A549 (cell line): ENCODE data around the gene ACSL3. TPM values are rescaled to one million over a fixed set of nuclear protein-coding genes. Genes with fewer than 3 reads are reported as not detected.

Experiments
- ATAC-seq, 2 experiments: fragments of 200-7000 bp in 1 of 2; fragments of >200 bp in 1 of 2; cut with Nextera tagmentation in 1 of 2; cut with Tn5 transposase in 1 of 2; 3 replicates each; pipeline versions ENCODE4 v1.8.0 to v1.9.1; 2018 to 2020; ENCODE audit warnings: mild to moderate bottlenecking in 1 of 2, moderate library complexity in 1 of 2
- CTCF ChIA-PET: fragments of 300-600 bp; sonication (Branson Sonifier 250); formaldehyde crosslinking; extraction: SDS; loops from one replicate; lab custom pipeline; 2021; ENCODE audit warnings: antibody characterized with exemption, inconsistent platforms; lab: Yijun Ruan, JAX
- POLR2A ChIA-PET: fragments of 350-600 bp; formaldehyde crosslinking; extraction: SDS; loops from one replicate; lab custom pipeline; 2021; ENCODE audit warnings: antibody characterized with exemption, inconsistent platforms; lab: Yijun Ruan, JAX
- DNase-seq, 2 experiments: peaks; one replicate each; pipeline versions ENCODE4 v3.0.0 to v3.0.0-alpha.2; 2011 to 2016; ENCODE audit warnings: low read depth in 1 of 2, low spot score in 1 of 2
- FAIRE-seq: peaks from 2 replicates; lab custom pipeline; 2011; peaks lifted over from hg19 to GRCh38; lab: Jason Lieb, UNC
- H3K27ac ChIP-seq, 2 experiments: fragments of >200 bp; sonication (Bioruptor Twin); formaldehyde crosslinking; 3 replicates each; pipeline ENCODE4 v1.5.1; 2016 to 2017
- H3K4me1 ChIP-seq: fragments of >200 bp; sonication (Bioruptor Twin); formaldehyde crosslinking; 3 replicates; pipeline ENCODE4 v1.6.1; 2016
- H3K4me2 ChIP-seq: fragments of >200 bp; sonication (Bioruptor Twin); formaldehyde crosslinking; 3 replicates; pipeline ENCODE4 v1.6.1; 2016
- H3K4me3 ChIP-seq: fragments of >200 bp; sonication (Bioruptor Twin); formaldehyde crosslinking; 3 replicates; pipeline ENCODE4 v1.5.1; 2016
- H3K9me3 ChIP-seq: fragments of >200 bp; sonication (Bioruptor Twin); formaldehyde crosslinking; 3 replicates; pipeline ENCODE4 v1.6.1; 2016
- BCL3 ChIP-seq: fragments of >200 bp; sonication (Bioruptor Twin); formaldehyde crosslinking; IDR thresholded peaks from 3 replicates; pipeline ENCODE4 v1.6.1; 2016
- CBX8 ChIP-seq: fragments of 200-600 bp; sonication (generic); IDR thresholded peaks from 2 replicates; pipeline ENCODE4 v1.6.1; 2016
- CEBPB ChIP-seq, 2 experiments: fragments of >200 bp in 1 of 2; sonication (Bioruptor Twin) in 1 of 2; formaldehyde crosslinking in 1 of 2; IDR thresholded peaks; 2 replicates each; pipeline ENCODE4 v1.6.1; 2012 to 2016
- CHD2 ChIP-seq: fragments of 150-350 bp; IDR thresholded peaks from 2 replicates; pipeline ENCODE4 v1.6.1; 2014; ENCODE audit warnings: low read length; ENCODE audit not compliant: partially characterized antibody
- CHD4 ChIP-seq: fragments of 200-600 bp; sonication (generic); IDR thresholded peaks from 2 replicates; pipeline ENCODE4 v1.6.1; 2016; ENCODE audit warnings: antibody characterized with exemption, mild to moderate bottlenecking, borderline replicate concordance
- EHF ChIP-seq: fragments of 250-450 bp; sonication (Bioruptor Pico); IDR thresholded peaks from 2 replicates; pipeline ENCODE4 v1.5.0; 2020; ENCODE audit warnings: mild to moderate bottlenecking
- ELK1 ChIP-seq: fragments of 150-350 bp; IDR thresholded peaks from 2 replicates; pipeline ENCODE4 v1.6.1; 2014; ENCODE audit warnings: low read depth, mild to moderate bottlenecking, low read length
- EP300 ChIP-seq, 2 experiments: fragments of >200 bp; sonication (Bioruptor Twin); formaldehyde crosslinking; IDR thresholded peaks; 2 replicates in 1 of 2; 3 replicates in 1 of 2; pipeline ENCODE4 v1.6.1; 2016 to 2017
- FOSB ChIP-seq: fragments of 250-450 bp; sonication (Bioruptor Pico); IDR thresholded peaks from 2 replicates; pipeline ENCODE4 v1.5.0; 2020; ENCODE audit warnings: mild to moderate bottlenecking, moderate library complexity
- FOSL2 ChIP-seq, 2 experiments: fragments of 450-650 bp in 1 of 2; fragments of >200 bp in 1 of 2; sonication (Bioruptor Twin) in 1 of 2; formaldehyde crosslinking; IDR thresholded peaks; 2 replicates each; pipeline versions ENCODE4 v1.5.0 to v1.6.1; 2016 to 2020; ENCODE audit warnings: mild to moderate bottlenecking in 1 of 2, moderate library complexity in 1 of 2
- GATA3 ChIP-seq: IDR thresholded peaks from 2 replicates; pipeline ENCODE4 v1.6.1; 2012; ENCODE audit warnings: borderline replicate concordance
- HDAC2 ChIP-seq: fragments of 200-600 bp; sonication (generic); IDR thresholded peaks from 2 replicates; pipeline ENCODE4 v1.6.1; 2016
- HEYL ChIP-seq: fragments of 250-450 bp; sonication (Bioruptor Pico); IDR thresholded peaks from 2 replicates; pipeline ENCODE4 v1.8.0; 2021; ENCODE audit warnings: mild to moderate bottlenecking, moderate library complexity
- HOXB5 ChIP-seq: fragments of 250-450 bp; sonication (Bioruptor Pico); IDR thresholded peaks from 2 replicates; pipeline ENCODE4 v1.5.0; 2020; ENCODE audit warnings: mild to moderate bottlenecking, moderate library complexity
- JUNB ChIP-seq: fragments of >200 bp; sonication (Bioruptor Twin); formaldehyde crosslinking; IDR thresholded peaks from 2 replicates; pipeline ENCODE4 v1.6.1; 2016
- KDM1A ChIP-seq: fragments of 200-600 bp; sonication (generic); IDR thresholded peaks from 2 replicates; pipeline ENCODE4 v1.6.1; 2016; ENCODE audit warnings: low read depth, mild to moderate bottlenecking
- KDM5A ChIP-seq: fragments of 200-600 bp; sonication (generic); IDR thresholded peaks from 2 replicates; pipeline ENCODE4 v1.6.1; 2016; ENCODE audit warnings: antibody characterized with exemption, mild to moderate bottlenecking
- MAFK ChIP-seq: fragments of 450-650 bp; IDR thresholded peaks from 2 replicates; pipeline ENCODE4 v1.6.1; 2014; ENCODE audit not compliant: partially characterized antibody
- MAX ChIP-seq: IDR thresholded peaks from 2 replicates; pipeline ENCODE4 v1.6.1; 2012
- MYC ChIP-seq: IDR thresholded peaks from 2 replicates; pipeline ENCODE4 v1.6.1; 2012; ENCODE audit warnings: mild to moderate bottlenecking, inconsistent platforms, low read length, improper control_type of control experiment, borderline replicate concordance
- NFE2L2 ChIP-seq: fragments of 150-350 bp; conservative IDR thresholded peaks from 2 replicates; pipeline ENCODE4 v1.6.1; 2014; ENCODE audit warnings: low read length
- NPAS2 ChIP-seq: fragments of 250-450 bp; sonication (Bioruptor Pico); IDR thresholded peaks from 2 replicates; pipeline ENCODE4 v1.8.0; 2022; ENCODE audit warnings: mild to moderate bottlenecking, moderate library complexity, borderline replicate concordance
- NR3C1 ChIP-seq: fragments of >200 bp; sonication (Bioruptor Twin); formaldehyde crosslinking; IDR thresholded peaks from 3 replicates; pipeline ENCODE4 v1.6.1; 2017
- PBX3 ChIP-seq: IDR thresholded peaks from 2 replicates; pipeline ENCODE4 v1.6.1; 2012
- POLR2A ChIP-seq: IDR thresholded peaks from 2 replicates; pipeline ENCODE4 v1.6.1; 2012; ENCODE audit warnings: mild to moderate bottlenecking, low read length
- POLR2AphosphoS2 ChIP-seq: conservative IDR thresholded peaks from 2 replicates; pipeline ENCODE4 v1.6.1; 2012; ENCODE audit warnings: low read length, improper control_type of control experiment, inconsistent platforms
- RAD21 ChIP-seq, 2 experiments: fragments of >200 bp in 1 of 2; sonication (Bioruptor Twin) in 1 of 2; formaldehyde crosslinking in 1 of 2; IDR thresholded peaks in 1 of 2; conservative IDR thresholded peaks in 1 of 2; 2 replicates in 1 of 2; 3 replicates in 1 of 2; pipeline ENCODE4 v1.6.1; 2012 to 2018; ENCODE audit warnings: inconsistent platforms in 1 of 2
- RARB ChIP-seq: fragments of 250-450 bp; sonication (Bioruptor Pico); IDR thresholded peaks from 2 replicates; pipeline ENCODE4 v1.8.0; 2021; ENCODE audit warnings: mild to moderate bottlenecking, moderate library complexity
- SMC3 ChIP-seq: fragments of >200 bp; sonication (Bioruptor Twin); formaldehyde crosslinking; IDR thresholded peaks from 3 replicates; pipeline ENCODE4 v1.6.1; 2018; ENCODE audit warnings: inconsistent platforms
- TFCP2L1 ChIP-seq: fragments of 250-450 bp; sonication (Bioruptor Pico); IDR thresholded peaks from 2 replicates; pipeline ENCODE4 v1.5.0; 2021; ENCODE audit warnings: mild to moderate bottlenecking
- TP53 ChIP-seq: fragments of 250-450 bp; sonication (Bioruptor Pico); IDR thresholded peaks from 2 replicates; pipeline ENCODE4 v1.5.0; 2021; ENCODE audit warnings: mild to moderate bottlenecking, moderate library complexity
- ZC3H11A ChIP-seq: fragments of 450-650 bp; IDR thresholded peaks from 2 replicates; pipeline ENCODE4 v1.6.1; 2014; ENCODE audit warnings: antibody characterized with exemption, mild to moderate bottlenecking
- ZNF302 ChIP-seq: fragments of 250-450 bp; sonication (Bioruptor Pico); IDR thresholded peaks from 2 replicates; pipeline ENCODE4 v1.9.0; 2021; ENCODE audit warnings: inconsistent platforms, mild to moderate bottlenecking, moderate library complexity
- WGBS: methylation state at CpG from one replicate; pipeline ENCODE4 v1.1.6; 2017; ENCODE audit errors: missing lambda C conversion rate; 5-methylcytosine and 5-hydroxymethylcytosine counted together
- polyA minus RNA-seq: library from RNA; depleted of rRNA, polyadenylated mRNA; stranded (reverse); fragments of >200 nt; gene quantifications from 2 replicates; pipeline ENCODE4 v1.2.3, GENCODE V29; 2011; rRNA and poly(A)+ RNA removed
- polyA plus RNA-seq, 4 experiments: library from polyadenylated mRNA; depleted of rRNA in 3 of 4; stranded (reverse); fragments of >200 nt; fragmentation: RNase III in 1 of 4; extraction: RNeasy Plus Mini Kit Qiagen cat#74134 plus additional on column Dnase treatment in 1 of 4; gene quantifications; 2 replicates in 3 of 4; 3 replicates in 1 of 4; pipeline ENCODE4 v1.2.3, GENCODE V29; 2011 to 2017
- TF ChIP-seq, protein P1 (sequence below): fragments of >200 bp; sonication (Bioruptor Twin); formaldehyde crosslinking; IDR thresholded peaks from 3 replicates; pipeline ENCODE4 v1.5.1; 2016
- TF ChIP-seq, protein P2 (sequence below): fragments of >200 bp; sonication (Bioruptor Twin); formaldehyde crosslinking; IDR thresholded peaks from 2 replicates; pipeline ENCODE4 v1.6.1; 2016
- TF ChIP-seq, protein P3 (sequence below): fragments of 250-450 bp; sonication (Bioruptor Pico); IDR thresholded peaks from 2 replicates; pipeline ENCODE4 v1.5.0; 2020; ENCODE audit warnings: low read depth, mild to moderate bottlenecking, moderate library complexity

The ACSL3 gene
- polyA plus RNA-seq (2011; rRNA removed) (160 and 209 TPM in 2 replicates), polyA plus RNA-seq (2017; fragmentation: RNase III; extraction: RNeasy Plus Mini Kit Qiagen cat#74134 plus additional on column Dnase treatment) (89.1 to 142 TPM (median 128 TPM) in 3 replicates), polyA minus RNA-seq (149 and 161 TPM in 2 replicates)
- polyA plus RNA-seq (2012; cell fraction: cytosol; rRNA removed), result 35.0 and 40.1 TPM in 2 replicates
- 48.9 and 60.2 TPM in 2 replicates for polyA plus RNA-seq (2012; cell fraction: nucleus; rRNA removed)

GRCh38 chr2:222860740-222861410 lies at the start of gene ACSL3:
Gene ACSL3, plus strand, starts transcription at chr2:222861036. Its CDS starts 47,737 bp downstream, at chr2:222908773.
- FAIRE-seq, result no peak
- WGBS, result 4% methylated on average over 5 of the region's 99 CpGs
- ATAC-seq, result peak; percentile 95 to 97
- peaks cover 45% of the 10 kb centered on the region for H3K4me1 ChIP-seq
- CTCF ChIA-PET, result interaction anchor here (0.6 to 5.4 kb wide), 7 partner anchors 18 to 170 kb away, joined by 3 to 60 read pairs (median 5); no protein-coding TSS in a partner anchor
- no peaks in the 10 kb centered on the region for H3K9me3 ChIP-seq
- peak; percentile 82 to 95 for DNase-seq
- peak within 1 kb of the TSS; percentile 96 for H3K4me2 ChIP-seq
- POLR2A ChIA-PET, result interaction anchor here (0.6 to 3.9 kb wide), 7 partner anchors 17 to 154 kb away, joined by 3 to 43 read pairs (median 7); no protein-coding TSS in a partner anchor
- H3K4me3 ChIP-seq, result peak within 1 kb of the TSS; percentile 96
- H3K27ac ChIP-seq, result peak within 1 kb of the TSS; percentile 97 to 100
- peak; percentile 14; the same call in 1 of the 3 replicates for TF ChIP-seq SMC3
- TF ChIP-seq HEYL (CRISPR knock-in tag), result no peak
- TF ChIP-seq MAFK, result no peak
- no peak for TF ChIP-seq FOSB (CRISPR knock-in tag)
- TF ChIP-seq NPAS2 (CRISPR knock-in tag), result no peak
- no peak for TF ChIP-seq KDM1A
- no peak for TF ChIP-seq CHD4
- TF ChIP-seq MAX, result peak; percentile 69
- no peak for TF ChIP-seq NR3C1
- TF ChIP-seq BCL3, result peak; percentile 87
- no peak for TF ChIP-seq HDAC2
- no peak for TF ChIP-seq HOXB5 (CRISPR knock-in tag)
- TF ChIP-seq, protein P1, sequence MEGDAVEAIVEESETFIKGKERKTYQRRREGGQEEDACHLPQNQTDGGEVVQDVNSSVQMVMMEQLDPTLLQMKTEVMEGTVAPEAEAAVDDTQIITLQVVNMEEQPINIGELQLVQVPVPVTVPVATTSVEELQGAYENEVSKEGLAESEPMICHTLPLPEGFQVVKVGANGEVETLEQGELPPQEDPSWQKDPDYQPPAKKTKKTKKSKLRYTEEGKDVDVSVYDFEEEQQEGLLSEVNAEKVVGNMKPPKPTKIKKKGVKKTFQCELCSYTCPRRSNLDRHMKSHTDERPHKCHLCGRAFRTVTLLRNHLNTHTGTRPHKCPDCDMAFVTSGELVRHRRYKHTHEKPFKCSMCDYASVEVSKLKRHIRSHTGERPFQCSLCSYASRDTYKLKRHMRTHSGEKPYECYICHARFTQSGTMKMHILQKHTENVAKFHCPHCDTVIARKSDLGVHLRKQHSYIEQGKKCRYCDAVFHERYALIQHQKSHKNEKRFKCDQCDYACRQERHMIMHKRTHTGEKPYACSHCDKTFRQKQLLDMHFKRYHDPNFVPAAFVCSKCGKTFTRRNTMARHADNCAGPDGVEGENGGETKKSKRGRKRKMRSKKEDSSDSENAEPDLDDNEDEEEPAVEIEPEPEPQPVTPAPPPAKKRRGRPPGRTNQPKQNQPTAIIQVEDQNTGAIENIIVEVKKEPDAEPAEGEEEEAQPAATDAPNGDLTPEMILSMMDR, result no peak
- TF ChIP-seq EP300 (IDR thresholded peaks at IDR 0.05), result no peak
- TF ChIP-seq ZNF302, result no peak
- TF ChIP-seq CHD2, result no peak
- TF ChIP-seq CEBPB (IDR thresholded peaks at IDR 0.05), result no peak
- peak; percentile 98 for TF ChIP-seq POLR2A
- peak; percentile 88 for TF ChIP-seq TFCP2L1 (CRISPR knock-in tag)
- no peak for TF ChIP-seq RARB (CRISPR knock-in tag)
- no peak for TF ChIP-seq GATA3
- no peak for TF ChIP-seq JUNB
- TF ChIP-seq MYC, result no peak
- TF ChIP-seq CBX8, result no peak
- TF ChIP-seq, protein P2, sequence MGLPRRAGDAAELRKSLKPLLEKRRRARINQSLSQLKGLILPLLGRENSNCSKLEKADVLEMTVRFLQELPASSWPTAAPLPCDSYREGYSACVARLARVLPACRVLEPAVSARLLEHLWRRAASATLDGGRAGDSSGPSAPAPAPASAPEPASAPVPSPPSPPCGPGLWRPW, result no peak
- TF ChIP-seq, protein P3, sequence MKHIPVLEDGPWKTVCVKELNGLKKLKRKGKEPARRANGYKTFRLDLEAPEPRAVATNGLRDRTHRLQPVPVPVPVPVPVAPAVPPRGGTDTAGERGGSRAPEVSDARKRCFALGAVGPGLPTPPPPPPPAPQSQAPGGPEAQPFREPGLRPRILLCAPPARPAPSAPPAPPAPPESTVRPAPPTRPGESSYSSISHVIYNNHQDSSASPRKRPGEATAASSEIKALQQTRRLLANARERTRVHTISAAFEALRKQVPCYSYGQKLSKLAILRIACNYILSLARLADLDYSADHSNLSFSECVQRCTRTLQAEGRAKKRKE (CRISPR knock-in tag), result no peak
- no peak for TF ChIP-seq FOSL2 (IDR thresholded peaks at IDR 0.05)
- peak; percentile 24; the same call in 1 of the 2 replicates for TF ChIP-seq FOSL2 (CRISPR knock-in tag; IDR thresholded peaks at IDR 0.05)
- TF ChIP-seq NFE2L2, result no peak
- no peak for TF ChIP-seq ZC3H11A
- TF ChIP-seq POLR2AphosphoS2, result no peak
- TF ChIP-seq RAD21 (conservative IDR thresholded peaks at IDR 0.05 in 1 of 2, IDR thresholded peaks at IDR 0.05 in 1 of 2), result peak in 1 of 2 experiments; percentile 45; a peak in 2 of 5 replicates
- TF ChIP-seq EHF (CRISPR knock-in tag), result no peak
- no peak for TF ChIP-seq ELK1
- TF ChIP-seq TP53 (CRISPR knock-in tag), result no peak
- TF ChIP-seq PBX3, result peak; percentile 52; the same call in 1 of the 2 replicates
- no peak for TF ChIP-seq KDM5A
